T-cell (primary cell): ENCODE measurements around the gene KRI1. TPM values are rescaled to one million over a fixed set of nuclear protein-coding genes. Genes with fewer than 3 reads are reported as not detected.

Source experiments
- ATAC-seq, 4 experiments: fragments of 200-7000 bp in 3 of 4; fragments of 150-1000 bp in 1 of 4; cut with Tn5 transposase; replicated peaks in 1 of 4; 1 replicate in 3 of 4; 2 replicates in 1 of 4; pipeline ENCODE4 v1.10.0; 2021; ENCODE audit warnings: moderate library complexity in 3 of 4, mild to moderate bottlenecking in 2 of 4, moderate number of reproducible peaks in 1 of 4
- CTCF ChIA-PET, 2 donors: fragments of 300-600 bp; sonication (Branson Sonifier 250); formaldehyde crosslinking; loops; one replicate each; lab custom pipeline; 2022; ENCODE audit warnings: antibody characterized with exemption in 2 of 2; lab: Charles Lee
- POLR2A ChIA-PET, 2 donors: fragments of 300-600 bp; sonication (Branson Sonifier 250); formaldehyde crosslinking; loops; one replicate each; lab custom pipeline; 2022; ENCODE audit warnings: antibody characterized with exemption in 2 of 2; lab: Charles Lee
- DNase-seq, 35 experiments: peaks; one replicate each; pipeline versions ENCODE4 v3.0.0 to v3.0.0-alpha.2; 2013 to 2023
- H3K27ac ChIP-seq: one replicate; pipeline ENCODE4 v1.5.1; 2013; ENCODE audit warnings: low read length
- H3K27me3 ChIP-seq, 2 experiments: replicated peaks in 1 of 2; 1 replicate in 1 of 2; 2 replicates in 1 of 2; pipeline versions ENCODE4 v1.6.1 to v1.7.0; 2013; ENCODE audit warnings: low read length in 1 of 2, mixed read lengths in 1 of 2; ENCODE audit not compliant: control insufficient read depth in 2 of 2, insufficient read depth in 2 of 2; ENCODE audit errors: extremely low read depth in 1 of 2
- H3K36me3 ChIP-seq, 2 donors: 1 replicate in 1 of 2; 2 replicates in 1 of 2; pipeline versions ENCODE4 v1.6.1 to v1.7.0; 2013; ENCODE audit warnings: low read length in 1 of 2; ENCODE audit not compliant: control insufficient read depth in 2 of 2, insufficient read depth in 1 of 2; ENCODE audit errors: extremely low read depth in 1 of 2
- H3K4me1 ChIP-seq, 2 experiments: 1 replicate in 1 of 2; 2 replicates in 1 of 2; pipeline versions ENCODE4 v1.6.1 to v1.7.0; 2013; ENCODE audit warnings: low read length in 2 of 2, mixed read lengths in 1 of 2; ENCODE audit not compliant: insufficient read depth in 2 of 2, control insufficient read depth in 1 of 2; ENCODE audit errors: extremely low read depth in 1 of 2
- H3K4me3 ChIP-seq, 2 donors: 1 replicate in 1 of 2; 2 replicates in 1 of 2; pipeline versions ENCODE4 v1.5.1 to v1.7.0; 2013; ENCODE audit warnings: mild to moderate bottlenecking in 2 of 2, low read length in 1 of 2, moderate library complexity in 1 of 2; ENCODE audit not compliant: control insufficient read depth in 1 of 2; ENCODE audit errors: extremely low read depth in 1 of 2
- H3K9me3 ChIP-seq: 2 replicates; pipeline ENCODE4 v1.7.0; 2013
- H3K27ac Mint-ChIP-seq, 2 donors: one replicate each; pipeline ENCODE4 v1.8.0; 2020 to 2021; ENCODE audit warnings: mild to moderate bottlenecking in 2 of 2, mixed read lengths in 2 of 2
- H3K27me3 Mint-ChIP-seq, 2 donors: one replicate each; pipeline ENCODE4 v1.8.0; 2021 to 2022; ENCODE audit warnings: mixed read lengths in 2 of 2
- H3K36me3 Mint-ChIP-seq: one replicate; pipeline ENCODE4 v1.8.0; 2021; ENCODE audit warnings: mixed read lengths
- H3K4me1 Mint-ChIP-seq, 3 donors: one replicate each; pipeline ENCODE4 v1.8.0; 2020 to 2022; ENCODE audit warnings: mixed read lengths in 3 of 3, mild to moderate bottlenecking in 1 of 3
- H3K4me3 Mint-ChIP-seq, 3 donors: one replicate each; pipeline ENCODE4 v1.8.0; 2020 to 2022; ENCODE audit warnings: mild to moderate bottlenecking in 3 of 3, mixed read lengths in 3 of 3, moderate library complexity in 3 of 3
- H3K9me3 Mint-ChIP-seq, 3 donors: one replicate each; pipeline ENCODE4 v1.8.0; 2020 to 2022; ENCODE audit warnings: mixed read lengths in 3 of 3
- WGBS: methylation state at CpG from one replicate; pipeline ENCODE4 v1.1.5; 2013; ENCODE audit warnings: missing lambda C conversion rate; ENCODE audit not compliant: insufficient coverage; 5-methylcytosine and 5-hydroxymethylcytosine counted together
- total RNA-seq, 35 experiments: library from RNA in 6 of 35; stranded (reverse) in 6 of 35; fragments of 120-200 nt in 1 of 35; gene quantifications; one replicate each; pipeline versions ENCODE4 v1.2.1 to v1.2.4 and lab custom pipeline; 2013 to 2026

Gene KRI1
- total RNA-seq, 5 donors from 2014 or later (not counting 1 experiment from before 2014, with no cell fraction given): 50.9 to 94.8 (median 79.1) TPM

GRCh38 chr19:10603084-10603872 is 37.5 kb upstream of the KRI1 start:
- ATAC-seq (peak; percentile 65 to 71 (median 68)), DNase-seq (peak; percentile 70 to 94 (median 87))
- Mint-ChIP-seq H3K27me3 (no peaks in the 10 kb centered on the region), H3K4me1 (peaks cover 27 to 39% (median 33%) of the 10 kb centered on the region in 3 donors), H3K4me3 (peak overlapping the region; percentile 97 to 99 (median 99)), H3K36me3 (peaks cover 7% of the 10 kb centered on the region), H3K9me3 (no peaks in the 10 kb centered on the region), H3K27ac (peak overlapping the region; percentile 99)
- Histone ChIP-seq H3K27me3 (no peaks in the 10 kb centered on the region), H3K4me3 (peak overlapping the region; percentile 95 to 98), H3K9me3 (no peaks in the 10 kb centered on the region), H3K4me1 (peaks cover 7 to 49% of the 10 kb centered on the region in 2 experiments), H3K36me3 (peaks cover 0 to 2% of the 10 kb centered on the region in 2 donors), H3K27ac (peak overlapping the region; percentile 98)
- POLR2A ChIA-PET: interaction anchor here (0.5 kb wide), 3 partner anchors 15 to 44 kb away, joined by 3 to 9 read pairs (median 6); no protein-coding TSS in a partner anchor
- 3% methylated on average over 15 of the region's 19 CpGs for WGBS
- CTCF ChIA-PET: no interaction called here

GRCh38 chr19:10602330-10603083 is 36.7 kb upstream of the KRI1 start:
- ChIA-PET CTCF (interaction anchor here (0.5 to 1.2 kb wide), 8 partner anchors 21 to 127 kb away, joined by 3 to 10 read pairs (median 4); partner anchors contain the start of gene DNM2 (in 1 of the 2)), POLR2A (no interaction called here)
- H3K4me3 Mint-ChIP-seq: peak overlapping the region; percentile 97 to 99 (median 99)
- peak; percentile 69 to 91 (median 84) for DNase-seq
- Histone ChIP-seq H3K9me3 (no peaks in the 10 kb centered on the region), H3K36me3 (peaks cover 0 to 2% of the 10 kb centered on the region in 2 donors), H3K27ac (peak overlapping the region; percentile 98), H3K4me1 (peaks cover 7 to 46% of the 10 kb centered on the region in 2 experiments), H3K4me3 (peak overlapping the region; percentile 95 to 98), H3K27me3 (no peaks in the 10 kb centered on the region)
- peaks cover 7% of the 10 kb centered on the region for H3K36me3 Mint-ChIP-seq
- H3K27ac Mint-ChIP-seq: peak overlapping the region; percentile 99
- H3K27me3 Mint-ChIP-seq: no peaks in the 10 kb centered on the region
- H3K4me1 Mint-ChIP-seq: peaks cover 27 to 37% (median 31%) of the 10 kb centered on the region in 3 donors
- WGBS: 0% methylated on average over 52 of the region's 76 CpGs
- H3K9me3 Mint-ChIP-seq: no peaks in the 10 kb centered on the region
- peak; percentile 79 to 90 (median 82) for ATAC-seq

GRCh38 chr19:10601999-10602329 is 36.2 kb upstream of the KRI1 start:
- ChIA-PET CTCF (interaction anchor here (0.5 to 1.2 kb wide), 8 partner anchors 21 to 126 kb away, joined by 3 to 10 read pairs (median 4); partner anchors contain the start of gene DNM2 (in 1 of the 2)), POLR2A (no interaction called here)
- Histone ChIP-seq H3K36me3 (no peaks in the 10 kb centered on the region), H3K27me3 (peaks cover 0 to 2% of the 10 kb centered on the region in 2 experiments), H3K4me1 (peaks cover 7 to 44% of the 10 kb centered on the region in 2 experiments), H3K27ac (peak overlapping the region; percentile 29), H3K4me3 (no peak overlapping the region), H3K9me3 (no peaks in the 10 kb centered on the region)
- no CpG with 5 or more reads among the region's 7 CpGs for WGBS
- peak overlapping the region; percentile 84 to 85 for H3K27ac Mint-ChIP-seq
- no peak for DNase-seq
- H3K4me1 Mint-ChIP-seq: peaks cover 24 to 34% (median 28%) of the 10 kb centered on the region in 3 donors
- H3K36me3 Mint-ChIP-seq: peaks cover 7% of the 10 kb centered on the region
- H3K9me3 Mint-ChIP-seq: no peaks in the 10 kb centered on the region
- peak overlapping the region; percentile 76 to 97 (median 77) for H3K4me3 Mint-ChIP-seq
- ATAC-seq: no peak
- no peaks in the 10 kb centered on the region for H3K27me3 Mint-ChIP-seq

DNA sequence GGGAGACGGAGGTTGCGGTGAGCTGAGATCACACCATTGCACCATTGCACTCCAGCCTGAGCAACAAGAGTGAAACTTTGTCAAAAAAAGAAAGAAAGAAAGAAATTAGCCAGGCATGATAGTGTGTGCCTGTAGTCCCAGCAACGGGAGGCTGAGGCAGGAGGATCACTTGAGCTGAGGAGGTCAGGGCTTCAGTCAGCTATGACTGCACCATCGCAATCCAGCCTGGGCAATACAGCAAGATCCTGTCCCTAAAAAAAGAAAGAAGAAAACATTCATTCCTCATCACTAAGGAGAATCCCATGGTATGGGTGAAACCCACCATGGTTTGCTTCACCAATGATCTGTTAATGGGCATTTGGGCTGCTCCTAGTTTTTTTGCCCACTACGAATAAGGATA is 34.3 kb upstream of the KRI1 start:
- Mint-ChIP-seq H3K27me3 (peaks cover 0 to 3% of the 10 kb centered on the region in 2 donors), H3K4me1 (peaks cover 34 to 41% (median 35%) of the 10 kb centered on the region in 3 donors), H3K27ac (no peak overlapping the region), H3K4me3 (no peak overlapping the region), H3K36me3 (peaks cover 7% of the 10 kb centered on the region), H3K9me3 (no peaks in the 10 kb centered on the region)
- H3K36me3 ChIP-seq: no peaks in the 10 kb centered on the region
- H3K4me1 ChIP-seq: peaks cover 10 to 46% of the 10 kb centered on the region in 2 experiments
- H3K9me3 ChIP-seq: no peaks in the 10 kb centered on the region
- WGBS: 86% methylated on average over 1 of the region's 5 CpGs
- H3K27ac ChIP-seq: no peak overlapping the region
- H3K4me3 ChIP-seq: no peak overlapping the region
- no peak for DNase-seq
- ChIA-PET CTCF (interaction anchor here (0.6 to 1.3 kb wide), 3 partner anchors 12 to 28 kb away, joined by 3 to 6 read pairs (median 3); no protein-coding TSS in a partner anchor), POLR2A (no interaction called here)
- no peak for ATAC-seq
- peaks cover 0 to 9% of the 10 kb centered on the region in 2 experiments for H3K27me3 ChIP-seq

GRCh38 chr19:10593820-10594637 is 28.2 kb upstream of the KRI1 start:
- Histone ChIP-seq H3K9me3 (no peaks in the 10 kb centered on the region), H3K36me3 (no peaks in the 10 kb centered on the region), H3K27ac (no peak overlapping the region), H3K4me3 (no peak overlapping the region), H3K4me1 (peaks cover 3 to 23% of the 10 kb centered on the region in 2 experiments), H3K27me3 (peaks cover 0 to 21% of the 10 kb centered on the region in 2 experiments)
- WGBS: 81% methylated on average over 8 of the region's 9 CpGs
- Mint-ChIP-seq H3K9me3 (no peaks in the 10 kb centered on the region), H3K27ac (no peak overlapping the region), H3K4me1 (peaks cover 13 to 20% (median 18%) of the 10 kb centered on the region in 3 donors), H3K36me3 (no peaks in the 10 kb centered on the region), H3K4me3 (no peak overlapping the region), H3K27me3 (peaks cover 0 to 4% of the 10 kb centered on the region in 2 donors)
- DNase-seq: no peak
- no peak for ATAC-seq
- ChIA-PET POLR2A (no interaction called here), CTCF (no interaction called here)
